H1 (cell line): ENCODE data around the gene PHACTR1. TPM values are rescaled to one million over a fixed set of nuclear protein-coding genes. Genes with fewer than 3 reads are reported as not detected.

Experiments used
- ASH2L ChIP-seq: fragments of 200-600, 300-600 bp; sonication (generic); IDR thresholded peaks from one replicate; pipeline ENCODE4 v1.7.1; 2017; ENCODE audit warnings: low read length
- BRCA1 ChIP-seq: IDR thresholded peaks from 2 replicates; pipeline ENCODE4 v1.6.1; 2012; ENCODE audit warnings: low read depth, low read length, improper control_type of control experiment
- CBX8 ChIP-seq: fragments of 300-800, 300-1000 bp; sonication (generic); IDR thresholded peaks from 2 replicates; pipeline ENCODE4 v1.7.1; 2016; ENCODE audit warnings: low read depth, low read length, borderline replicate concordance
- CREB1 ChIP-seq: IDR thresholded peaks from 2 replicates; pipeline ENCODE4 v1.6.1; 2012; ENCODE audit warnings: inconsistent platforms
- CTCF ChIP-seq, 3 experiments: IDR thresholded peaks; 1 replicate in 2 of 3; 2 replicates in 1 of 3; pipeline versions ENCODE4 v1.5.1 to v1.6.1; 2011; ENCODE audit warnings: low read length in 3 of 3, mild to moderate bottlenecking in 3 of 3, inconsistent platforms in 2 of 3, low read depth in 1 of 3, moderate library complexity in 1 of 3; ENCODE audit not compliant: insufficient read depth in 1 of 3; ENCODE audit errors: control extremely low read depth in 1 of 3
- FOSL1 ChIP-seq: IDR thresholded peaks from 2 replicates; pipeline ENCODE4 v1.6.1; 2011; ENCODE audit warnings: mild to moderate bottlenecking, low read depth, low read length, moderate library complexity; ENCODE audit not compliant: insufficient read depth
- SP1 ChIP-seq: IDR thresholded peaks from 2 replicates; pipeline ENCODE4 v1.6.1; 2011; ENCODE audit warnings: low read depth, low read length
- polyA plus RNA-seq, 7 experiments: library from polyadenylated mRNA; depleted of rRNA in 3 of 7; stranded (reverse) in 5 of 7; unstranded in 2 of 7; fragments of >200 nt in 5 of 7; fragments of 200-250 nt in 2 of 7; gene quantifications; 1 replicate in 5 of 7; 2 replicates in 1 of 7; 4 replicates in 1 of 7; pipeline versions ENCODE4 v1.2.1 to v1.2.3, GENCODE V29; 2011 to 2013; ENCODE audit warnings: missing spikeins in 2 of 7, mixed read lengths in 2 of 7
- total RNA-seq: library from RNA; stranded (reverse); fragmentation: NEBNext Ultra II Directional; extraction: Animal tissue kit (Norgen Biotek cat#: 25700); gene quantifications from 2 replicates; pipeline ENCODE4 v1.2.1, GENCODE V29; 2021

Gene PHACTR1
- total and polyA plus RNA-seq, 2 of the 8 experiments (the other 6 are each of a cell fraction or from before 2014, with no cell fraction given): 3.9 to 17.1 TPM

DNA sequence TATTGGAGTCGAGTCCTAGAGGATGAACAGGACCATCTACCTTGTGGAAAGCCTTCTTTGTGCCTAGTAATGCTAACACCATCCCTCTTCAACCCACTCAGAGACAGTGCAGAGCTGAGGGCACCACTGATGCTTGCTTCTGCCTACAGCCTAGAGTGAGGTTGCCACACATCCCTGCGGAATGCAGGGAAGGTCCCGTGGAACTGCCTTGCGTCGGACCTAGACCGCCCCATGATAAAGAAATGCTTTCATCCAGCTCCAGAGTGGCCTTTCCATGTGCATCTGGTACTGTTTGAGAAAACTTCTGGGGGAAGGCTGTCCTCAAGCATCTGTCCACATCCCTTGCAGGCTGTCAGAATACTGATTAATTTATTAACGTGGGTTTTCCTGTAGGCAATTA, 168.4 kb downstream of the PHACTR1 start (continued):
- no peak for TF ChIP-seq CTCF (IDR thresholded peaks at IDR 0.05; ENCODE audit: control extremely low read depth in 1 of 3, insufficient read depth in 1 of 3, low read depth in 1 of 3, low read length in 3 of 3)
- TF ChIP-seq CREB1: no peak
- TF ChIP-seq CBX8: no peak
- TF ChIP-seq ASH2L: no peak
- no peak for TF ChIP-seq SP1
- TF ChIP-seq FOSL1: no peak
- TF ChIP-seq BRCA1: no peak
